Measurements from ENCODE around the gene KBTBD4.
"Not testable (repeated sequence)": the region's sequence is repeated elsewhere in the genome, so short reads cannot be mapped to it uniquely, and the experiment has no call there.

KBTBD4 gene

DNA sequence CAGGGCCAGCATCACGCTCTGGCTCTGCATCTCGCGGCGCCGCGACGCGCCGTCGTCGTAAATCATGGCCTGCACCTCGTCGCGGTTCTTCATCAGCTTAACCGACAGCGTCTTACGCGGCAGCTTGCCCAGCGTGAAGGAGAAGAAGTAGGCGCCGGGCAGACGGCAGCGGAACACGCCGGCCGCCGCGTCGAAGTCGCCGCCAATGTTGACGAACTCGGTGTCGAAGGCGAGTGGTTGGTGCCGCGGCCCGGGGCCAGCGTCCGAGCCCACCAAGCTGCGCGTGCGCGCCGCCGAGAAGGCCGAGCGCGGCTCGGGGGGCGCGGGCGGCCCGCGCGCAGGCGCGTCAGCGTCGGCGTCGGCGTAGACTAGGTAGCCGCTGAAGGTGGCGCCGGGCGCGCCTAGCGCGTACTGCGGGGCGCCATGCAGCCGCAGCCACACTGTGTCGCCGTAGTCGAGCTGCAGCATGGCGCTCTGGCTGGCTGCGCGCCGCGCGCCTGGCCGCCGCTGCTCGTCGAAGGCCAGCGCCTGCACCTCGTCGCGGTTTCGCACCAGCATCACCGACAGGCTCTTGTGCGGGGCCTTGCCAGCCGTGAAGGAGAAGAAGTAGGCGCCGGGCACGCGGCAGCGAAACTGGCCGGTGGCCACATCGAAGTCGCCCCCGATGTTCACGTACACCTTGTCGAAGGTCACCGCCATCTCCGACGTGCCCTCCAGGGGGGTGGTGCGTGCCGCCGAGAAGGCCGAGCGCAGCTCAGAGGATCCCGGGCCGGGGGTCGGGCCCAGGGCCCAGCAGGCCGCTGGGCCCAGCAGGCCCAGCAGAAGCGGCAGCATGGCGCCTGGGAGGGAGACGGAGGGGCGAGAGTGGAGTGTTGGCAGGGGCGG, 11.4 kb upstream of the KBTBD4 start:
- peak; percentile 28 for DNase-seq

DNA sequence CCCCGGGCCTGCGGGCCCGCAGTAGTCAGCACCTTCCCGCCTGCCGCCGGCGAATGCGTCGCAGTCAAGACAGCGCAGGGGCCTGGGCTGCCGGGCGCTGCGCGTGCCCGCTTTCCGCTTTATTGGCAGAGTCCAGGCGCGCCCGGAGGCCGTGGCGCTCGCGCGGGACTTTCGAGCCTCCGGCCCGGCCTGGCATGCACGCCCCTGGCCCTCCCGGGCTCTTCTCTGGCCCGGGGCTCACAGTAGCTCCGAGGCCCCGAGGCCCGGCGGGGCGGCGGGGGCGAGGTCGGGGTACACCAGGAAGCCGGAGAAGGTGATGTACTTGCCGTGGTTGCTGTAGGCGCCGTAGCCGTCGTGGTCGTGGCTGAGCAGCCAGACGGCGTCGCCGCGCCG, 10.8 kb upstream of the KBTBD4 start:
- DNase-seq, result no peak

DNA sequence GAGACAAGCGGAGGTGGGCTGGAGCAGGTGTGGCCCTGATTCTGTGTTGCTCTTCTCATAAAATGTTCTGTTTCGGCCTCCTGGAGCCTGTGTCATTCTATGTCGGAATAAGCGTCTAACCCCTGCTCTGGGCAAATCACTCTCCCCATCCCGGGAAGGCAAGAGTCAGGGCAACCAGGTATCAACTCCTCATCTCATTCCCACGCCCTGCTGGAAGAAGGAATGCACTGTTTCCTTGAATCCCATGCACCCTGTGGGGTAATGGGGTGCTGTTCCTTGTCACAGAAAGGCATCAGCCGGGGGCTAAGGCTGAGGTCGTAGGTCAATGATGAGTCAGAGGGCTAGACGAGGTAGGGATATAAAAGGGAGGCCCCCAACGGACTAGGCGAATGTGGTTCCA, 10.3 kb upstream of the KBTBD4 start:
- no peak for DNase-seq

DNA sequence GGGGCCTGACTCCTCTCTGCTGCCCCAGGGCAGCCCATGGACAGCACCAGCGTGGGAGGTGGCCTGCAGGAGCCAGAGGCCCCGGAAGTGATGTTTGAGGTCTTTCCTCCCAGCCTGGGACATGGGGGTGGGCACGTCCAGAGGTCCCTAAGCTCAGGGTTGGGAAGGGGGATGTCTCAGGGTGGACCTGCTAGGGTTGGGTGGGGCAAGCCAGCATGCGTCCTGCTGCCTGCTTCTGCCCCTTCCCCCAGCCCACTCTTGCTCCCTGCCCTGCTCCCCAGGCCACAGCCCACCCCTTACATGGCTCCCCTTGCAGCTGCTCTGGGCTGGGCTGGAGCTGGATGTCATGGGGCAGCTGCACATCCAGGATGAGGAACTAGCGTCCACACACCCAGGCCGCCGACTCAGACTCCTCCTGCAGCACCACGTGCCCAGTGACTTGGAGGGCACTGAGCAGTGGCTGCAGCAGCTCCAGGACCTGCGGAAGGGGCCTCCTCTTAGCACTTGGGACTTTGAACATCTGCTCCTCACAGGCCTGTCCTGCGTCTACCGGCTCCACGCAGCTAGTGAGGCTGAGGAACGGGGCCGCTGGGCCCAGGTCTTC, 9.1 kb upstream of the KBTBD4 start:
- no peak for DNase-seq

DNA sequence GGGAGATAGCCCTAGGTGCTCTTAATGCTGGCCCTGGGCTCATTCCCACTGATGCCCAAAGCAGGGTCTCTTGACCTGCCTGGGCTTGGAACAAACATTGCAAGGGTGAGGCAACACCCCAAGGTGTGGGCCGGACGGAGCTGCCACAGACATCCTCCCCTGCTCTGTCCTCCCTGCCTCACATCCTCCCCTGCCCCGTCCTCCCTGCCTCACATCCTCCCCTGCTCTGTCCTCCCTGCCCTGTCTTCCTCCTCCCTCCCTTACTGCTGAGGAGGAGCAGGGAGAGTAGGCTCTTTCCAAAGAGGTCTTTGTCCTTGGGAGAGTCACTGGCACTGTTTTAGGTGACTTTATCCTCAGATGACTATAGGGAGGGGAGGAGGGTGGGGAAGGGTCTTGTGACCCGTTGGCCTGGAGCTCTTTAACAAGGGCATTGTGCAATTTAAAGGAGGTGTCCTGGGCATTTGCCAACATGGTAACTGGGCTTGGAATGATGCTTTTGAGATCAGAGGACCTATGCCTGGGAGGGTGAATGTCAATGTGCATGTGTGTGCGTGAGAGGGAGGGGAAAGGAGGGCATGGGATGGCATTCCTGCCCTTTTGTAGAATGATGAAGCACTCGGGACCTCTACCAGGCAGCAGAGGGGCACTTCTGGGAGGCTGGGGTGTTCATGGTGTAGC, 8.4 kb upstream of the KBTBD4 start:
- no peak for DNase-seq

DNA sequence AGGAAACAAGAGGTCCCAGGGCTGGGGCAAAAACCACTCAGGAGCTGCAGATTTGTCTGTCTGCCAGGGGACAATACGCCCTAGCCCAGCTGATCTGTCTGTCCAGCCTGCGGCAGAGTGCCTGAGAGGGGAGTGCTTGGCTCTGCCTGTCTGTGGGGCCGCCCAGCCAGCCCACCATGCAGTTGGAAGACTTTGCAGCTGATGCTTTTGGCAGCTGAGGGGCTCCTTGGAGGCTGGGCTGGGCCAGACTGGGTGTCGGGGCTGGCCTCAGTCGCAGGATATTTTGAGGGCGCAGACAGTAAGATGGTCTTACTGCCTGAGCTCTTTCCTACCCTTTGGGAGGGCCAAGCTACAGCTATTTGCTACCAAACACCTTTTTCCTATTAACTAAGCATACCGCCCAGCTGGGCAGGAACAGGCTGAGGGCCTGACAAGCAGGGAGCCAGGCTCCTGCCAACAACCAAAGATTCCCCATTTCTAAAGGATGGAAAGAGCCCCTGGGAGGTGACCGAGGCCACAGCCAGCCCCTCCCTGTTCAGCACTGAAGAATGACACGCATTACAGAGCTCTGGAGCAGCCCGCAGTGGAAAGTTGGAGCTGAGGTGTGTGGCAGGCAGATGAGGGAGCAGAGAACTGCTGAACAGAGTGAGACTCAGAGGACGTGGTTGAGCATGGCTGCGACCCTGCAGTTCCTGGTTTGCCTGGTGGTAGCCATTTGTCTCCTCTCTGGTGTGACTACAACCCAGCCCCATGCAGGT, 7.5 kb upstream of the KBTBD4 start, which contains the start of gene FAM180B:
Gene FAM180B, plus strand, starts transcription at position 581 of the 758 bp plus-strand sequence. Its CDS starts 91 bp downstream, at position 672.
- DNase-seq, result no peak

DNA sequence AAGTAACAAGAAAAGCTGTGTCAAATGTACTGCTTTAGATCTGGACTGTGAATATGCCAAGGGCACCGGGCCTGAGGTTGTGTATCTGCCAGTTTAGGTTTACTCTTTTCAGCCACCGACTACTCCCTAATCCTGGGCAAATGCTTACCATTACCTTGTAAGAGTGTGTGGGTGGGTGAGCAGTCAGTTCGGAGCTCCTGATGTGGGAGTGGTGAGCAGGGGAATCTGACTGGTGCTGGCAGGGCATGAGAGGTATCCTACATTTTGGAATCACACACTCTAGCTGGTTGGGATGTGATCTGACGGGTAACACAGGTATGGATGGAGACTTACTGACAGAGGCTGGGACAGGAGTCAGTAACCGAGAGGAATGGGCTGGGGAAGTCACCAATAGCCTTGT, 5.1 kb upstream of the KBTBD4 start:
- DNase-seq, result no peak

DNA sequence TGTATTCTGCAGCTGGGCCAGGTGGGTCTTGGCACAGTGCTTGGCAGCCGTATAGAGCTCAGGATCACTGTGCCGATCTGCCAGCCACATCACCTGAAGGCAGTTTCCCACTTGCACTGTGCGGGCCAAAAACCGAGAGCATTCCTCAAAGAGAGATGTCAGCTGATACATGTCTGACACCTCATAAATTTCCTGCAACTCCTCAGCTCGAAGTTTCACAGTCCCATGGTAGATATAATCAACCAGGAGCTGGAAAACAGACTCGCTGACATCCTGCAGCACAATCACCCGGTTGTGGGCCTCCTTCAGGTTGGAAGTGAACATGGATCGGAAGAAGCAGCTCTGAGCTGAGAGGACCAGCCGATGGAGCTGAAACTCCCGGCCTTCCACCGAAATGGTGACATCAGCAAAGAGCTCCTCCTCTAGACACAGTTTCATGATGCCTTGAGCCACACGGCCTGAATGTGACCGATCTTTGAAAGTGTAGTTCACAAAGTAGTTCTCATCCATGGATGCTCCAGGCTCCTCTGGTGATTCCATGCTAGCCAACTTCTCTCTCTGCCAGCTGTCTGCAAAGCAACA, 1.2 kb downstream of the KBTBD4 start:
- no peak for DNase-seq

DNA sequence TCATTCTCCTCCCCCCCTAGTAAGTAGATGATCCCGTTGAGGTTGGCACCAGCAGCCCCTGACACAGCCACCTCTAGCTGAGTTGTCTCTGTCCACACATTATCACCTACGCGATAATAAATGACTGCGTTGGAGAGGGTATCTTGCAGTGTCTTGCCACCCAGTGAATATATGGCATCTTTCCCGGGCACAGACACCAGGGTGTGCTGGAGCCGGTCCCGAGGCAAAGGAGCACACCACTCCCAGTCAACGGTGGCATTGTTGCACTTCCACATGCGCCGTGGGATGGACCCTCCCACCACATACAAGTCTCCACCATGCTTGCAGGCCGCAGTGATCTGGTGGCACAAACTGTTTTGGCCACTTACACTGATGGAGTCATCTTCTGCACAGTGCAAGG, 5.4 kb downstream of the KBTBD4 start:
- DNase-seq, result no peak

DNA sequence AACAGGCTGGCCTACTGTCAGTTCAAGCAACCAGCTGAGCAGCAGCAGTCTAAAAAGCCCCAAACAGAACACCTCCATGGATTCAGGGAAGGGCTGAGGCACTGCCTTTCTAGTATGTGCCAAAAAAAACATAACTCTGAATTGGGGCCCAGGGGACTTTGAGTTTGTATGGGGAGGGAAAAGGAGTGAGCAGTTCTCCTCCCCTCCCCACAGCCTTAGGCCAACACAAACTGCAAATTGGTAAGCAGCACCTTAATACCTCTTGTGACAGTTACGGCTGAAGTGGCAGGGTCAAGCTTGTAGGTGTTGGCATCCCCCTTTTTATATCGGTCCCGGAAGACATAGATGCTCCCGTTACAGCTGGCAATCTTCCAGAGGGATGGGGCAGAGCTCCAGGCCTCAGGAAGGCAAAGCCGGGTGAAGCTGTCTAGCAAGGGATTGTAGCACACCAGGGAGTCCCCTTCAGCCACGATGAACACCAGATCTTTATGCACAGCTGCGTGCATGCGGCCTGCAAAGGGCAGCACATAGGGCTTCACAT, 6.0 kb downstream of the KBTBD4 start:
- DNase-seq, result no peak

DNA sequence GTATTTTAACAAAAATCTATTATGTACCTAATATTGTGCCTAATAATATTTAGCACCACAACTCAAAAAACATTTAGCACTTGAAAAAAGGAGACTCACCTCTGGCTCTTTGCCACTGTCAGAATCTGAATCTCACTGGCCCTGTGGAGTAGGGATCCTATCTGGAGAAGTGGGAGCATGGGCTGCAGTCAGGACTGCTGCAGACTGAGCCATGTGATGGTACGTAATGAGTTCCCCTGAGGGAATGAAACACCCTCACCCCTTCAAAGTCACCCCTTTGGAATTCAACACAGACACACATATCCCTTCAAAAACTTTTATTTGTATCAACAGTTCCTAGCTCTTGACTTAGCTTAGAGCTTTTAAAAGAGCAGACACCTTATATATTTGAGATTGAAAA, 6.9 kb downstream of the KBTBD4 start:
- peak; percentile 63 for DNase-seq

DNA sequence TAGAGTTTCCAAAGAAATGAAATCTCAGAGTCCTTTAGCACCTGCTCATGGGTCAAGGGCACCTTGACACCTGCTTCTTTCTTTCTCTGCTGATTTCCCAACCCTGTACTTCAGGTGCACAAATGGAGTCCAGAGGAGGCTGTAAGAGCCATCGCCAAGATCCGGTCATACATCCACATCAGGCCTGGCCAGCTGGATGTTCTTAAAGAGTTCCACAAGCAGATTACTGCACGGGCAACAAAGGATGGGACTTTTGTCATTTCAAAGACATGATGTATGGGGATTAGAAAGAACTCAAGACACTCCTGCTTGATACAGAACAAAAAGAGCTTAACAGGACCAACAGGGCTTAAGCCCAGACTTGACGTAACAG, 7.4 kb downstream of the KBTBD4 start:
- no peak for DNase-seq

DNA sequence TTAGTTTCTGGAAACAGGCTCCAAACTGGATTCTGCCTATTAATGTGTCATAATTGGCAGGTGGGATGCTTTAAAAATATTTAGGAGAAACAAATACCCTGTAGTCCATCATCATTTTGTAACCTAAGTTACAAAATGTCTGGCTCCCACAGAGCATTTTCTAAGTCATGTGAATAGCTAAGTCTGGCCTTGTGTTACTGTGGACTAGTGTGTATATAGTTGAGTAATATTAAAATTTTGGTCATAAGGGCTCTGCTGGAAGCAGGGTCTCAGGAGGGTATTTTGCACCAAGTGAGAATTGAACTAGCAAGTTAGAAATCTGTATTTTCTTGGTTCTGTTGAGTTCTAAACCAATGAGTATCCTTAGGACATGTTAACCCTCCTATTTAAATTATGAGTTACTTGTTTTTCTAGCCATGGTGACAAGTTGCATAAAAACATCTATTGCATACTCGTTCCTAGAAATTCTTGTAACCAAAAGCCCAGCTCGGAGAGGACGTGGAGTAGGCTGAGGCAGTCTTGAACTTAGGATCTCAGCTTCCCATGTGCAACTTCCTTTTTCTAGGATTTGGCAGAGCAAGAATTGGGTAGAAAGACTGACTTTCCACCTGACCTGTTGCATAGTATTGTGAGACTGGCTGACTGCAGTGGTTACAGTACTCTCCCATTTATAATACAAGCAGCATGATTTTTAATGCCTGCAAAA, 8.0 kb downstream of the KBTBD4 start:
- DNase-seq, result no peak

DNA sequence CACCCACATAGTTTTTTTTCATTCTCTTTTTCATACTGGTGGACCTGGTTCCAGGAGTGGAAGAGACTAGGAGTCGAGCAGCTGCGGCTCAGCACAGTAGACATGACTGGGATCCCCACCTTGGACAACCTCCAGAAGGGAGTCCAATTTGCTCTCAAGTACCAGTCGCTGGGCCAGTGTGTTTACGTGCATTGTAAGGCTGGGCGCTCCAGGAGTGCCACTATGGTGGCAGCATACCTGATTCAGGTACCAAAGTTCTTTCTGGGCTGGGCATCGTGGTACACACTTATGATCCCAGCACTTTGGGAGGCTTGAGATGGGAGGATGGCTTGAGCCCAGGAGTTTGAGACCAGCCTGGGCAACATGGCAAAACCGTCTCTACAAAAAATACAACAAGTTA, 9.1 kb downstream of the KBTBD4 start:
- DNase-seq, result no peak

DNA sequence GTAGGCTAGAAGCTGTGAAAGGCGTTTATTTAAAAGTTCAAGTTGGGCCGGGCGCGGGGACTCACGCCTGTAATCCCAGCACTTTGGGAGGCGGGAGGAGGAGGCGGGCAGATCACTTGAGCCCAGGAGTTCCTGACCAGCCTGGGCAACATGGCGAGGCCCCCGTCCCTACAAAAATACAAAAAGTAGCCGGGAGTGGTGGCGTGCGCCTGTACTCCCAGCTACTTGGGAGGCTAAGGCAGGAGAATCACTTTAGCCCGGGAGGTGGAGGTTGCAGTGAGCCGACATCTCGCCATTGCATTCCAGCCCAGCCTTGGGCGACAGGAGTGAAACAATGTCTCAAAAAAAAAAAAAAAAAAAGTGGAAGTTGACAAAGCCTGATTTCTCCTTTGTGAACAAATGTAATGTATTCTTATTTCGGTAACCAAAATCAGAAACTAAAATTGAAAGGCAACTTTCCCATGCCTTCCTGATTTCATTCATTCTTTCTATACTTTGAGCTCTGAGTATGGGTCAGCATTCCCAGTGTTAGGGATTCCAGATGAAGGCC, 12.5 kb downstream of the KBTBD4 start:
- DNase-seq, result no peak

DNA sequence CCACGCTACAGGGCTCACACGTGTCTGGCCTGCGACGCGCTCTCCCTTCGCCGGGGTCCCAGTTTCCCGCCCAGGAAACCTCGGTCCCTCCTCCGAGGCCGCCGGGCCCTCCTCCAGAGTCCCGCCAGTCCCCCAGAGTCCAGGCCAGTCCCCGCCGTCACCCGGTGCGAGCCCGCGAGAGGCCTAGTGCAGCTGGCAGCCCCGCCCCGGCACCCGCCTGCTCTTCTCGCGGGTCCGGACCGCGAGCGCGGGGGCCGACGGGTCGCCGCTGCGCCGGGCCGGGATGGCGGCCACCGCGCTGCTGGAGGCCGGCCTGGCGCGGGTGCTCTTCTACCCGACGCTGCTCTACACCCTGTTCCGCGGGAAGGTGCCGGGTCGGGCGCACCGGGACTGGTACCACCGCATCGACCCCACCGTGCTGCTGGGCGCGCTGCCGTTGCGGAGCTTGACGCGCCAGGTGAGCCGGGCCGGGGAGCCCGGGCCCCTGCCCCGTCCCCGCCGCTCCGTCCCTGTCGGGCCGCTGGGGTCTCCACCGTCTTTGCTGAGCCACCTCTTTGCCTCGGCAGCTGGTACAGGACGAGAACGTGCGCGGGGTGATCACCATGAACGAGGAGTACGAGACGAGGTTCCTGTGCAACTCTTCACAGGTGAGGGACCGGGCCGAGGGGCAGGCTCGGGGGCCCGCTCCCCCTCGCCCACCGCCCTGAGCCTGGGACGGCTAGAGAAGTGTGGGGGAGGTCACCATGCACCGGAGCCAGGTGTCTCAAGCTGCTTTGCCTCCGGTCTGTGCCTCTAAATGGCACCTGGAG, 13.2 kb downstream of the KBTBD4 start, which contains the start of gene PTPMT1:
Gene PTPMT1, plus strand, starts transcription at position 260 of the 809 bp plus-strand sequence. Its CDS starts 24 bp downstream, at position 284.
- peak; percentile 84 for DNase-seq

DNA sequence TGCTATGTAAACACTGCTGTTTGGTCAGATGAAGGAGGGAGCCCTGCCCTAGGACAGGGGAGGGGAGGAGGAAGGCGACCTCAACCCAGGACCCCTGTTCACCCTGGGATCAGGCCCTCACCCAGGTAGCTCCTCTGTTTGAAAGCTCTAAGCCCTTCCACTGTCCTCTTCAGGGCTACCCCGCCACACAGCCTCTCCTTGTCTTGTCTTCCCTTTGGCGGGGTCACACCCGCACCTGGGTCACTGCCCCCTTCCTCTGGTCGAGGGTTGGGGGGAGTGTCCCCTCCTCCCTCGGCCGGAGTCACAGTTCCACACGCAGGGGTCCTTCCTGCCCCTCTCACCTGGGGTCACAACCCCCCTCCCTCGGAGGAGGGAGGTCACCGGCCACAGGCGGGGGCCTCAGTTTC, 13.8 kb downstream of the KBTBD4 start:
- DNase-seq, result no peak

DNA sequence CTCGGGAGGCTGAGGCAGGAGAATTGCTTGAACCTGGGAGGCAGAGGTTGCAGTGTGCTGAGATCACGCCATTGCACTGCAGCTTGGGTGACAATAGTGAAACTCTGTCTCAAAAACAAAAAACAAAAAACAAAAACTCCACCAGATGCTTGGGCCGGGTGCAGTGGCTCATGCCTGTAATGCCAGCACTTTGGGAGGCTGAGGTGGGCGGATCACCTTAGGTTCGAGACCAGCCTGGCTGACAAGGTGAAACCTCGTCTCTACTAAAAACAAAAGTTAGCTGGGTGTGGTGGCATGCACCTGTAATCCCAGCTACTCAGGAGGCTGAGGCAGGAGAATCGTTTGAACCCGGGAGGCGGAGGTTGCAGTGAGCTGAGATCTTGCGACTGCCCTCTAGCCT, 14.4 kb downstream of the KBTBD4 start:
- not testable (repeated sequence) for DNase-seq

DNA sequence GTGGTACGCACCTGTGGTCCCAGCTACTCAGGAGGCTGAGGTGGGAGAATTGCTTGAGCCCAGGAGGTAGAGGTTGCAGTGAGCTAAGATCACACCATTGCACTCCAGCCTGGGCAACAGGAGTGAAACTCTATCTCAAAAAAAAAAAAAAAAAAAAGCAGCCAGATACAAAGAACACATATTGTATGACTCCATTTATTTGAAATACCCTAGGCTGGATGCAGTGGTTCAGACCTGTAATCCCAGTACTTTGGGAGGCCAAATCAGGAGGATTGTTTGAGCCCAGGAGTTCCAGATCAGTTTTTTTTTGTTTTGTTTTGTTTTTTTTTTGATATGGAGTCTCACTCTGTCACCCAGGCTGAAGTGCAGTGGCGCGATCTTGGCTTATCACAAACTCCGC, 16.4 kb downstream of the KBTBD4 start:
- not testable (repeated sequence) for DNase-seq

DNA sequence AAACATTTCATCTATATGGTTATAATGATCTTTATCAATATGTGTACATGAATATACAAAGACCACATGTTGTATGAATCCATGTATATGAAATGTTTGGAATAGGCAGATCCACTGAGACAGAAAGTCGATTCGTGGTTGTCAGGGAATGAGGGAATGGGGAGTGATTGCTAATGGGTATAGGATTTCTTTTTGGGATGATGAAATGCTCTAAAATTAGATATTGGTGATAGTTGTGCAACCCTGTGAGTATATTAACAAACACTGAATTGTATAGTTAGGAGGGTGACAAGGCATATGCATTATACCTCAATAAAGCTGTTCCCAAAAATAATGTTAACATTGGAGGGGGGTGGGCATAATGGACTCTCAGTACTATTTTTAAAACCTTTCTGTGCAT, 18.3 kb downstream of the KBTBD4 start:
- no peak for DNase-seq
